ENCODE data around the gene BTBD9. TPM values are rescaled to one million over a fixed set of nuclear protein-coding genes. Genes with fewer than 3 reads are reported as not detected.

The BTBD9 gene
- total and polyA plus RNA-seq, 2 donors (not counting 1 experiment from before 2014, with no cell fraction given): 4.1 to 48.9 TPM

GRCh38 chr6:38176797-38177751 is 462.7 kb downstream of the BTBD9 start:
- POLR2A ChIA-PET: no interaction called here
- no peak overlapping the region for H3K4me3 Mint-ChIP-seq

More at GRCh38 chr6:38176797-38177751, 462.7 kb downstream of the BTBD9 start:
- Mint-ChIP-seq H3K9me3 (ENCODE audit: insufficient read depth) (no peaks in the 10 kb centered on the region), H3K27ac (no peak overlapping the region), H3K27me3 (no peaks in the 10 kb centered on the region), H3K4me1 (no peaks in the 10 kb centered on the region)
- 95% methylated on average over 24 of the region's 32 CpGs for WGBS (ENCODE audit: insufficient coverage)
- TF ChIP-seq CTCF (IDR thresholded peaks at IDR 0.05) (no peak), EZH2 (IDR thresholded peaks at IDR 0.05; ENCODE audit: borderline replicate concordance, insufficient read depth, low read depth, low read length, poor library complexity, severe bottlenecking) (no peak)
- Histone ChIP-seq H4K20me1 (ENCODE audit: control insufficient read depth, insufficient read depth, low read length, poor library complexity, severe bottlenecking) (no peaks in the 10 kb centered on the region), H3K27me3 (replicated peaks in 1 of 4; ENCODE audit: control extremely low read depth in 1 of 4, control insufficient read depth in 3 of 4, insufficient read depth in 4 of 4, low read length in 3 of 4) (no peaks in the 10 kb centered on the region), H2AFZ (ENCODE audit: insufficient read depth, low read depth, low read length, poor library complexity, severe bottlenecking) (no peak overlapping the region), H3K9ac (ENCODE audit: low read length) (no peak overlapping the region), H3K4me3 (ENCODE audit: control extremely low read depth in 1 of 5, extremely low read depth in 1 of 5, insufficient read depth in 1 of 5, low read depth in 2 of 5, low read length in 4 of 5) (no peak overlapping the region), H3K9me3 (ENCODE audit: control extremely low read depth in 1 of 3, control insufficient read depth in 2 of 3, insufficient read depth in 1 of 3, low read length in 2 of 3) (no peaks in the 10 kb centered on the region), H3K4me2 (replicated peaks; ENCODE audit: low read depth, low read length, poor library complexity, severe bottlenecking) (no peak overlapping the region), H3K27ac (ENCODE audit: low read length in 2 of 2) (no peak overlapping the region), H3K4me1 (ENCODE audit: control insufficient read depth in 2 of 2, insufficient read depth in 2 of 2, low read length in 2 of 2) (no peaks in the 10 kb centered on the region), H3K36me3 (replicated peaks in 1 of 2; ENCODE audit: control extremely low read depth in 1 of 2, control insufficient read depth in 1 of 2, extremely low read depth in 1 of 2, insufficient read depth in 2 of 2, low read length in 1 of 2) (peaks cover 0 to 2% of the 10 kb centered on the region in 2 experiments), H3K79me2 (ENCODE audit: control insufficient read depth, insufficient read depth, low read length) (no peaks in the 10 kb centered on the region)
- CTCF ChIA-PET: no interaction called here
- DNase-seq (no peak), ATAC-seq (ENCODE audit: low read depth) (no peak)
- intact Hi-C loops (cut with micrococcal nuclease): no loop called here

Data from B cell (primary cell).